DOHH2 (cell line): ENCODE measurements around the gene ZNF638.

Experiments
- EZH2phosphoT487 ChIP-seq: fragments of 200-600 bp; sonication (generic); IDR thresholded peaks from 2 replicates; pipeline ENCODE4 v1.6.1; 2017; ENCODE audit warnings: borderline replicate concordance, mild to moderate bottlenecking, antibody characterized with exemption, low read length, moderate library complexity, mixed read lengths
- TF ChIP-seq, protein P1 (sequence below): fragments of 200-600 bp; sonication (generic); IDR thresholded peaks from one replicate; pipeline ENCODE4 v1.5.1; 2014; ENCODE audit warnings: antibody characterized with exemption, mild to moderate bottlenecking, low read depth, low read length; ENCODE audit not compliant: poor library complexity, severe bottlenecking

DNA sequence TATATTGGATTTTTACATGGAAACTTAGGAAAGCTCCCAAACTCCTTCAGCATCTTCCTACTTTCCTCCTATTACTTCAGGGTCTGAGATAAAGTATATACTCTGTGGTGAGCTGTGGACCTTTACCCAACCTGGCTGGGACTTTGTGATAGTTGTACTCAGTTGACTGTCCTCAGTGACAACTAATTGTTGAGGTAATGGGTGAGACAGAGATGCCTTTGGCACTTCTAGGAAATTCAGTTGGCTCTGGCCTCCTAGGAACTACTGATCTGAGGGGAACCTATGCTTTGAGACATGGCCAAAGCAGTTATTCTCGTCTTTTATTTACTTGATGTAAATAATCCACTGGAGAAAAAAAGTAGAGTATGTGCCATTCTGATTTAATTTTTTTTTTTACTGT is 39.4 kb upstream of the ZNF638 start:
- TF ChIP-seq, protein P1, sequence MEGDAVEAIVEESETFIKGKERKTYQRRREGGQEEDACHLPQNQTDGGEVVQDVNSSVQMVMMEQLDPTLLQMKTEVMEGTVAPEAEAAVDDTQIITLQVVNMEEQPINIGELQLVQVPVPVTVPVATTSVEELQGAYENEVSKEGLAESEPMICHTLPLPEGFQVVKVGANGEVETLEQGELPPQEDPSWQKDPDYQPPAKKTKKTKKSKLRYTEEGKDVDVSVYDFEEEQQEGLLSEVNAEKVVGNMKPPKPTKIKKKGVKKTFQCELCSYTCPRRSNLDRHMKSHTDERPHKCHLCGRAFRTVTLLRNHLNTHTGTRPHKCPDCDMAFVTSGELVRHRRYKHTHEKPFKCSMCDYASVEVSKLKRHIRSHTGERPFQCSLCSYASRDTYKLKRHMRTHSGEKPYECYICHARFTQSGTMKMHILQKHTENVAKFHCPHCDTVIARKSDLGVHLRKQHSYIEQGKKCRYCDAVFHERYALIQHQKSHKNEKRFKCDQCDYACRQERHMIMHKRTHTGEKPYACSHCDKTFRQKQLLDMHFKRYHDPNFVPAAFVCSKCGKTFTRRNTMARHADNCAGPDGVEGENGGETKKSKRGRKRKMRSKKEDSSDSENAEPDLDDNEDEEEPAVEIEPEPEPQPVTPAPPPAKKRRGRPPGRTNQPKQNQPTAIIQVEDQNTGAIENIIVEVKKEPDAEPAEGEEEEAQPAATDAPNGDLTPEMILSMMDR, result no peak
- TF ChIP-seq EZH2phosphoT487, result no peak
